GM10266 (cell line): ENCODE measurements around the gene TMC5.

Source experiments
- DNase-seq: peaks from one replicate; pipeline ENCODE4 v3.0.0; 2012; ENCODE audit errors: extremely low spot score
- TF ChIP-seq, protein P1 (sequence below): IDR thresholded peaks from 2 replicates; pipeline ENCODE4 v1.5.1; 2012; ENCODE audit warnings: mild to moderate bottlenecking, low read depth; ENCODE audit not compliant: control insufficient read depth, insufficient read depth; ENCODE audit errors: missing control alignments

The TMC5 gene

DNA sequence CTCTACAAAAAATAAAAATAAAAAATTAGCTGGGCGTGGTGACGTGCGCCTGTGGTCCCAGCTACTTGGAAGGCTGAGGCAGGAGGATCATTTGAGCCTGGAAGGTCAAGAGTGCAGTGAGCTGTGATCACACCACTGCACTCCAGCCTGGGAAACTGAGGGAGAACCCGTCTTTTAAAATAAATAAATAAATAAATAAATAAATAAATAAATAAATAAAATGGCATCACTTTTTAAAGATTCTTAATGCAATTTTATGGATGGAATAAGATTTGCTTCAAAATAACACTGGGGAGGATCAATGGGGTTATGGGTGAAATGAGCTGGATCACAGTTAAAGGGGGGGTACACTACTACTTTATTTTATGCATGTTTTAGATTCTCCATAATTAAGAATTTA is 89.3 kb downstream of the TMC5 start:
- TF ChIP-seq, protein P1, sequence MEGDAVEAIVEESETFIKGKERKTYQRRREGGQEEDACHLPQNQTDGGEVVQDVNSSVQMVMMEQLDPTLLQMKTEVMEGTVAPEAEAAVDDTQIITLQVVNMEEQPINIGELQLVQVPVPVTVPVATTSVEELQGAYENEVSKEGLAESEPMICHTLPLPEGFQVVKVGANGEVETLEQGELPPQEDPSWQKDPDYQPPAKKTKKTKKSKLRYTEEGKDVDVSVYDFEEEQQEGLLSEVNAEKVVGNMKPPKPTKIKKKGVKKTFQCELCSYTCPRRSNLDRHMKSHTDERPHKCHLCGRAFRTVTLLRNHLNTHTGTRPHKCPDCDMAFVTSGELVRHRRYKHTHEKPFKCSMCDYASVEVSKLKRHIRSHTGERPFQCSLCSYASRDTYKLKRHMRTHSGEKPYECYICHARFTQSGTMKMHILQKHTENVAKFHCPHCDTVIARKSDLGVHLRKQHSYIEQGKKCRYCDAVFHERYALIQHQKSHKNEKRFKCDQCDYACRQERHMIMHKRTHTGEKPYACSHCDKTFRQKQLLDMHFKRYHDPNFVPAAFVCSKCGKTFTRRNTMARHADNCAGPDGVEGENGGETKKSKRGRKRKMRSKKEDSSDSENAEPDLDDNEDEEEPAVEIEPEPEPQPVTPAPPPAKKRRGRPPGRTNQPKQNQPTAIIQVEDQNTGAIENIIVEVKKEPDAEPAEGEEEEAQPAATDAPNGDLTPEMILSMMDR = no peak
- DNase-seq = no peak

- no peak for DNase-seq
- TF ChIP-seq, protein P1 = no peak
Observed at GRCh38 chr16:19507867-19508266, 90.2 kb downstream of the TMC5 start.

- DNase-seq = no peak
- TF ChIP-seq, protein P1 = no peak
Observed at GRCh38 chr16:19512297-19512696, 94.6 kb downstream of the TMC5 start.

GRCh38 chr16:19513377-19514053 is 95.8 kb downstream of the TMC5 start:
- TF ChIP-seq, protein P1 = no peak
- no peak for DNase-seq

DNA sequence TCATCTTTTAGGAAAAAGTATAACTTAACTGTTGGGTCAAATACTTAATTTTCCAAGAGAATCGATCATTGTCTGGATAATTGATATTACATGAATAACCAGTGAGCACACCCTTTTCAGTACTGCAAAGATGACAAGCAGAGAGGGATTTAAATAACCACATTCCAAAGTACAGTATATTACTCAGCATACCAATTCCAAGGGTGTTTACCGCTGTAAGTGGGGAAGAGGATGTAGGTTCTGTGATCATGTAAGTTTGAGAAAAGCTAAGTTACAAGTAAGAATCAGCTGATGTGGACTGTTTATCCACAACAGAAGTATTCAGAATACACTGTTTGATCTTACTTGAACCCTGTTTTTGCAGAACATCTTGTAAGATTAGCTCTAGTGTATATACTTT is 98.1 kb downstream of the TMC5 start:
- no peak for DNase-seq
- TF ChIP-seq, protein P1 = no peak

DNA sequence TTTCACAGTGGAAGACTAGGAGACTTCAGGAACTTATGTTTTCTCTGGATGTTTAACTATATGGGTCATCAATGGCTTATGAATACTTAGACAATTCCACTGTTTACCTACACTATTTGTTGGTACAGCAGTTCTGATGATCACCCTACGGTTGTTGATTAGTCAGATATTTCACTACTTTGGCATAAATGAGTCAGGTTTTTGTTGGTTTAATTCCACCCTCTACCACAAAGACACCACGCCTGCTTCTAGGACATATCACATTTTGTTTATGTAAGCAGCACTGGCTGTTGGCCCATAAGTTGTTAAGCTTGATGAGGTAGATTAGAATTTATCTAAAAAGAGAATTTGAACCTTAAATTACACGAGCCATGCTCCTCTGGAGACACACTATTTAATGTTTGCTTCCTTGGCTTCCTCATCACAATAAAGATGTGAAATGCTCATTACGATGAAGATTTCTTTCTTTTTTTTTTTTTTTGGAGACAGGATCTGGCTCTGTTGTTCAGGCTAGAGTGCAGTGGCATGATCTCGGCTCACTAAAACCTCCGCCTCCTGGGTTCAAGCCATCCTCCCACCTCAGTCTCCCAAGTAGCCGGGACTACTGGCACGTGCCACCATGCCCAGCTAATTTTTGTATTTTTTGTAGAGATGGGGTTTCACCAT is 99.9 kb downstream of the TMC5 start:
- TF ChIP-seq, protein P1 = no peak
- no peak for DNase-seq

- TF ChIP-seq, protein P1 = no peak
- DNase-seq = no peak
Observed at GRCh38 chr16:19518388-19518787, 100.7 kb downstream of the TMC5 start.
